Sciatic nerve (tissue), 2 donors: ENCODE data around the gene SAP25. TPM values are rescaled to one million over a fixed set of nuclear protein-coding genes. Genes with fewer than 3 reads are reported as not detected.

Experiments
- ATAC-seq: fragments of 200-7000 bp; cut with Tn5 transposase; one replicate; pipeline ENCODE4 v1.9.1; 2020; ENCODE audit warnings: mild to moderate bottlenecking, moderate library complexity
- DNase-seq: peaks from one replicate; pipeline ENCODE4 v3.0.0-alpha.2; 2020; ENCODE audit warnings: low spot score
- intact Hi-C: fragments of 100-400 bp; cut with DNase I; formaldehyde crosslinking; loops from one replicate; pipeline ENCODE4 v1.14.2; 2022
- total RNA-seq: library from RNA; stranded (reverse); fragmentation: NEBNext Ultra II Directional; extraction: Animal tissue kit (Norgen Biotek cat#: 25700); gene quantifications from one replicate; pipeline ENCODE4 v1.2.1, GENCODE V29; 2021
- donor health status: DM: no; HTN: no; CAD: no.
- donor health status: DM: no; HTN: no; CAD: no.

Gene SAP25
- total RNA-seq, 1 donor from 2014 or later = 13.6 TPM

DNA sequence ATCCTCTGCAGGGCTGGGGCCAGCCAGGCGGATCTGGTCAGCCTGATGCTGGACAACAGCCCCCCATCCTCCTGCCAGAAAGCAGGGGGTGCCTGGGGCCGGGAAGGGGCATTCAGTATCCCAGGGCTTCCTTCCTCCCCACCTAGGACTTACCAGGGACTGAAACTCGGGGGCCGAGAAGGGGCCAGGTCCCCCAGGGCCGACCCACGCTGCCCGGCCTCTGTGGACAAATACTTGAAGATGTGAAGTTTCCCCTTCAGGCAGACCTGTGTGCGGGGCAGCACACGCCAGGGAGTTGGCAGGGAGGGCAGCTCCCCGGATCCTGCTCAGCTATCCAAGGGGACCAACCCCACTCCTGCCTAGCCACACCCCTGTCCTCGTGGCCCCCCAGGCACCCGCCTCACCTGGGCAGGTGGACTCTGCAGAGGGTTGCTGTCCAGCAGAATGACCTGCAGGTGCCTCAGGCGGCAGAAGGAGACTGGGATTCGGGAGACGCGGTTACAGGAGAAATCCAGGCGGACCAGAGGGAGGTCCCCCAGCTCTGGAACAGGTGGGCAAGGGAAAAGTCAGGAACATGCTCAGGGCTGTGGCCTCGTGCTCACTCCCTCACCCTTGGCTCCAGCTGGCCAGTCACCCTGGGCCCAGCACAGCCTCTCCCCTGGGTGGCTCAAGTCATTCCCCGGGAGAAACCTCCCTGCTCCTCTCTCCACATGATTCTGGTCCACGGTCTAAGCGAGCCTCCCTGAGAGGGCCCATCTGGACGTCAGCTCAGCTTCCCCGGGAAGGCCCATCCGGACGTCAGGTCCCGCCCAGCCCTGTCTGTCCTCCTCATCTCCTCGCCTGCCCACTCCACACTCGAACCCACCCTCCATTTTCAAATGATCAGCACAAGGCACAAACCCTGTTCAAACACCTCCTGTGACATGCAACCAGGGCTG lies 4.8 kb upstream of the SAP25 start:
- intact Hi-C loops = no loop called here
- DNase-seq (no peak), ATAC-seq (no peak)

DNA sequence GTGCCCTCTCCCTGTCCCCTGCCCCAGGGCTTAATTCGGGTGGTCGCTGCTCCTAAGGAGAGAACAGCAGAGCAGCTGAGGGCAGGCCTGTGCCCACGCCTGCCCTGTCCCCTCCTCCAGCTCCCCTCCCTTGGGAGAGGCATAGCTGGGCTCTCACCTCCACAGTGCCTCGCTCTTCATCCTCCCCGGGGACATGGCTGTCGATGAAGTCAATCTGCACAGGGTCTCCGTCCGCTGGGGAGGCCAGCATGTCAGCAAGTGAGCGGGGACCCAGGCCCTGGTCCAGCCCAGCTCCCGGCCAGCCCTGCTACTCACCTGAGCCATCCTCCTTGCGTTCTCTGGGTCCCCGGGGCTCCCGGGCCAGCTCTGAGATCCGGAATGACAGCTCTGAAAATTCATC lies 3.8 kb upstream of the SAP25 start:
- ATAC-seq (no peak), DNase-seq (no peak)
- intact Hi-C loops = no loop called here

DNA sequence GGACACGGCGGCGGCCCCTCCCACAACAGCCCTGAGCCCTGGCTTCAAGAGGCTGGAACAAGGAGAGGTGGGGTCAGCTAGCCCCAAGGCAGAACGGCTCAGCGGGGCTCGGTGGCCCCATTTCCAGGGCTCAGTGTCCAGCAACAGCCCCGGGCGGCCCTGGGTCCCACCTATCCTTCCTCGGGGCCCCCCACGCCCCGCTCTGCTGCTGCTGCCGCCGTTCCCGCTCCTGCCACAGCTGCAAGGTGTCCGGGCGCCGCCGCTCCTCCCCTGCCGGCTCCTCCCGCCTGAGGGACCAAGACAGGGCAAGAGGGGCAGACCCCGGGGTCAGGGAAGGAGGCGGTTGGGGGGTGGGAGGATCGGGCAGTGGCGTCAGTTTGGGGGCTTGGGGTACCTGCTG lies 3.4 kb upstream of the SAP25 start:
- DNase-seq (no peak), ATAC-seq (no peak)
- intact Hi-C loops = no loop called here

DNA sequence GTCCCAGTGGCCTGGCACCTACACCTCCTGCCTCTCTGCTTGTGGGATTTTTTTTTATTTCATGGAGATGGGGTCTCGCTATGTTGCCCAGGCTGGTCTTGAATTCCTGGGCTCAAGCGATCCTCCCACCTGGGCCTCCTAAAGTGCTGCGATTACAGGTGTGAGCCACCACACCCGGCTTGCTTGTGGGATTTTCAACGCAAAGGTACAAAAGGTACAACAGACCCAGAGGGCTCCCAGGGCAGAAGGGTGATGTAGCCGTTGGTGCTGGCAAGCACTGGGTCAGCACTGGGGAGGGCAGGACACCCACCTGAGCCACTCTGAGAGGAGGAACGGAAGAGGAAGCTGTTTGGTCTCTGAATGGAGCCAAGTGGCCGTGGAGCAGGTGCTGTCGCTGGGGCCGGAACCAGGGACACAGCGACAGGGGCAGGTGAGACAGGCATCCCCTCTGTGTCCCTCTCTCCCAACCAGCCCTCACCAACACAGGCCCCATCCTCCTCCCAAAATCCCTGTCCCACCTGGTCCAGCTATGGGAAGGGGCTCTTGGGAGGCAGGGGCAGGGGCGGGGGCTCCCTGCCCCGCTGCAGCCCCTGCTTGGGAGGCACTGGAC lies 2.8 kb upstream of the SAP25 start:
- no peak for ATAC-seq
- intact Hi-C loops = no loop called here
- no peak for DNase-seq

DNA sequence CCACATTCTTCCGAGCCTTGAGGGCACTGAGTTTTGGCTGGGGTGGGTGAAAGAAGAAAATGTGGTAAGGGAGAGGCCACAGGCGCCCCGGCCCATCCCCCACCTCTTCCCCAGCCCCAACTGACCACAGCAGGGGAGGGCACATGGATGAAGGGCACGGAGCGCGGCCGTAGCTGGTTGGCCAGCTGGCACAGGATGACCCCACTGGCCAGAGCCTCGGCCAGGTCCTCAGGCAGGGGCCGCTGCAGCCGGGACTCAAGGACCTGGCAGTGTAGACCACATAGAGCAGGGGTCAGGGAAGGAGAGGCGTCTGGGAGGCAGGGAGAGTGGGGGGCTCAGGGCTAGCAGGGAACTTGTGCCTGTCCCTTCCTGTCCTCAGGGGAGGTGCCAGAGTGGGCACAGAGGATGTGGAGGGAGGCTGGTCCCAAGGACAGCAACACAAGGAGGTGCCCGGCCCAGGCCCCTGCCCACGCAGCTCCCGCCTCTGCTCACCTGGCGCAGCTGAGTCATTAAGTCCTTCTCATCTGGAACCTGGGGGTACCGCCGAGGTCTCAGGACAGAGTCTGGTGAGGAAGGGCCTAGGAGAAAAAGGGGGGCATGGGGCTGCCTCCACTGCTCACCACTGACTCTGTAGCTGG lies 2.2 kb upstream of the SAP25 start:
- ATAC-seq (no peak), DNase-seq (no peak)

DNA sequence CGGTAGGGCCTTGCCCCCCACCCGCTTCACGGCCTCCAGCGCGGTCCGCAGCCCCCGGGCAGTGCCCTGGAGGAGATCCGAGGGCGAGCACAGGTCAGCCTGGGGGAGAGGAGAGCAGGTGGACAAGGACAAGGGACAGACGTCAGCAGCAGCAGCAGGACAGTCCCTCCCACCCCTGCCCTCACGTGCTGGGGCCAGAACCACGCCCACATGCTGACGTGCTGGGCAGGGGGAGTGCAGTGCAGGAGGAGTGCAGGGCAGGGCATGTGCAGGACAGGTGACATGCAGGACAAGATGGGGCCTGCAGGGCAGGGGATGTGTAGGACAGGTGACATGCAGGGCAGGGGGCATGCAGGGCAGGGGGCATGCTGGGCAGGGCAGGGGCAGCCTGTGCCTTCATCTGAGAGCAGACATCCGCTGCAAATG lies 1.5 kb upstream of the SAP25 start:
- intact Hi-C loops = no loop called here

More for the DNA sequence above, 2.2 kb upstream of the SAP25 start:
- intact Hi-C loops = no loop called here

DNA sequence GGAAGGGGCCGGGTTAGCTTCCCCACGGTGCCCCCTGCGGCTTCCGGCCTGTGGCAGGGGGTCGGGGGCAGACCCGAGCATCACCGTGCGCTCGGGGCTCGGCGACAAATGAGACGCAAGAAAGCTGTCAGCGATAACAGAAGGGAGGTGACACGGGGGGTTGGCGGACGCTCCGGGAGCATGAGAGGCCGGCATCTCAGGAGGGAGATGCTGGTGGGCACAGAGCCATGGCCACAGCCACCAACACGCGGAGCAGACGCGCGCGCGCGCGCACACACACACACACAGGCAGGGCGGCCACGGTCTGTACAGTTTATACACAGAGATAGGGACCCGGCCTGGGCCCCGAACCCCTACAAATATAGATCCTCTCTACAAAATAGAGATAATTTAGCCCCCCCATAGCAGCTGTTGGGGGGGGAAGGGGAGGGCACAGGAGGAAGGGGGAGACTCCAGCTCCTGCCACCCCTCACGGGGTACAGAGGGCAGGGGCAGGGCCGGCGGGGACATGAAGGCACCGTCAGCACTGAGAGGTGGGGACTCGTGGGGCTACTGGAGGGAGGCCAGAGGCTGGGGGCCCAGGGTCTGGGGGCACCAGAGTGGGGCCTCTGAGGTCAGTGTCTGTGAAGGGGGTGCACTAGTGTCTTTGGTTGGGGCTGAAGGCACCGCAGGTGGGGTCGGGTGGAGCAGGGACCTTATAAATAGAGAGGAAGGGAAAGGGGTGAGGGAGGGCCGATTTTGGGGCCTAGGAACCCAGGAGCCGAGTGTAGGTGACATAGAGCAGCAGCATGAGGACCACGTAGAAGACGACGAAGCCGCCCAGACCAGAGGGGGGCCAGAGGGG lies 884 bp upstream of the SAP25 start:
- intact Hi-C loops = no loop called here

More for the DNA sequence above, 1.5 kb upstream of the SAP25 start:
- no peak for ATAC-seq
- DNase-seq = no peak

DNA sequence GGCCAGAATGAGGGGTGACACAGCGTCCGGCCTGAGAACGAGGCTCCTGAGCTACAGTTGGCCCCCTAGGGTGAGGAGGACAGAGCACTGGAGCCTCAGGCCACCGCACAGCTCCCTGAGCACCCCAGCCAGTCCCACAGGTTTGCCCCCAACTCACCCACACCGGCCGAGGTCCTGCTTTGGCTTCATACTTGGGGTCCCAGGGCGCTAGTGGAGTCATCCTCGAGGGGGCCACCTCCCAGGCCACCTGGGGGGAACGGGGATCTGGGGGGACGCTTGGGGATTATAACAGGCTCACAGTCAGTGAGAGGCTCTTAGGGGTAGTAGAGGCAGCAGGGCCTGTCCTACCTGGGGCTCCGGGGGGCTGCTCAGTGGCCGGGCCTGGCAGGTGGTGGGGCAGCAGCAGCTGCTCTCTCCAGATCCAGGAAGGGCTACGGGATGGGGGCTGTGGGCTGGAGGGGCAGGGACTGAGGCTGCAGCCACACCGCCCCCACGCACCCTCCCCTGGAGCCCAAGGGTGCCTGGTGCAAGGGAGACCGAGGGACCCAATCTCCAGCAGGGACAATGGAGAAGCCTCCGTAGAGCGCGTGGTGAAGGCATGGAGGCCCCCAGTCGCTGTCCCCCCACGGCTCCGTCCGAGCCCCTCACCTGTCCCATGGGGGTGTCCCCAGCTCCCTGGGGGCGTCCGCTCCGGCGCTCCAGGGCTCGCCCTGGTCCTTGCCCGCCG lies 588 bp downstream of the SAP25 start:
- intact Hi-C loops = no loop called here
- DNase-seq = no peak

More for the DNA sequence above, 884 bp upstream of the SAP25 start:
- ATAC-seq (no peak), DNase-seq (no peak)

DNA sequence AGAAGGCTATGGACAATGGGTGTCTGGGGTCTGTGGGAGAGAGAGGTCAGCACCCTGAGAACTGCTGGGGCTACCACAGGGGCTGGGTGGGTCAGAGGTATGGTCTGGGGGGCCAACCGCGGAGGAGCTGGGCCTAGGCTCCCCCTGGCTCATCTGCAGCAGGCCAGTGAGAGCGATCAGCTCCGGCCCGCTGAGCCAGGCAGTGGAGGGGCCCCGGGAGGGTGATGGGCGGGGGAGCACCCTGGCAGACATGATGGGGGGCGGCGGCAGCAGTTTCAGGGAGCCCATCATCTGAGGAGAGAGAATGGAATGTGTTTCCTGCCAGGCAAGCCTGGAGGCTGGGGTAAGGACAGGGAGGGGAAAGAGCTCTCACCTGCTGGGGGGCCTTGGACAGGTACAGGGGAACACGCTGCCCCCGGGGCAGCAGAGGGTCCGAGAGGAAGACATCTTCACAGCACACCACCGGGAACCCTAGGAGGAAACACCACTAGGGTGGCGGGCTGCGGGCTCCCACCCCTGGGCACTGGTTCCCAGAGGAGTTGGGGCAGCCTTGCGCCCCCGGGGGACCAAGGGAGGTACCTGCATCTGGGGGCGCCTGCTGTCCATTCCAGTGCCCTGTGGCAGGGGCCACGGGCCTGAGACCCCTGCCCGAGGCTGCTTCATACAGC lies 1.3 kb downstream of the SAP25 start:
- ATAC-seq (no peak), DNase-seq (no peak)
- intact Hi-C loops = no loop called here

More for the DNA sequence above, 588 bp downstream of the SAP25 start:
- no peak for ATAC-seq

DNA sequence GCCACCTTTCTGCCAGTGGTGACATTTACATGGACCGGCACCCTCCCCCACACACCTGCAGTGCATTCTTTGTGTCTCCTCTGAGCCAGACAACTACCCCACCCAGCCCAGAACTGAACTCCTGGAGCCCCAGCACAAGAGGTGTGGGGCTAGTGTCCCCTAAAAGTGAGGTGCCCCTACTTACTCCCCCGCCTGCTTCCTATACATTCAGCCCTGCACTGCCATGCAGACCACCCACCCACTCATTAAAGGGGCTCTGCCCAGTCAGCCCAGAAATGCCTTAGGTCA lies 1.9 kb downstream of the SAP25 start:
- DNase-seq (no peak), ATAC-seq (no peak)
- intact Hi-C loops = no loop called here

DNA sequence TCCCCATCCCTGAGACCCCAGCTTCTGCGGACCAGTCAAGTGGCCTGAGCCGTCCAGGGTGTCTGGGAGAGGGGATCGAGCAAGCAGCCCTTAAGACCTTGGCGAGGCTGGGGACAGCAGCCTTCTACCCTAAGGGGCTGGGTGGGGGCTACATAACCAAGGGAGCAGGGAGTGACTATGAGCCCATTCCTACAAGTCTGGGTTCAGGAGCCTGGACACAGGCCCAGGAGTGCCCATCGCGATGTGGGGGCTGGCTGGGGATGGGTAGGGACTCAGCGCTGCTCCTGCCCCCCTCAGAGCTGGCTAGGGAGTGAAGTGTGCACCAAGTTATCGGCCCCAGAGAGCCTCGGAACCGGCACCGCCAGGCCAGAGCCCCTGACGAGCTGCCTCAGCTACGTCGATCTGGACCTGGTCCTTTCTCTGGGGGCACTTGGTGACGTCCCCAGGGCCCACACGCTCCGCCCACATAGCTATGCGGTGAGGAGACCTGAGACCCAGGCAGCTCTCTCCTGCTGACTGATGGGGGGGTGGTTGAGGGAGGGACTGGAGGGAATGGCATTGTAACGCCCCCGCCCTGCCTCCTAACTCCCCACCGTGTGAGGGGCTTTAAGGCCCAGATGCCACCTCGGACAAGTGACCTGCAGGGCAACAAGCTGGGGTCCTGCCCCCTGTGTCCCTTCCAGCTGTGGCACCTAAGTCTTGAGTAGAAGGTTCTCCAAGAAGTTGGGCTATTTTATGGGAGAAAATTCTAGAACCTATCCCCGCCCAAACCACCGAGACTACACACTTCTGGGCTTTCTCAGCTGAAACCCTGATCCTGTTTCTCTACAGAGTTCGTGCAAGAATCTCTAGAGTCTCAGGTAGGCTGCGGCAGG lies 2.5 kb downstream of the SAP25 start:
- no peak for DNase-seq
- intact Hi-C loops = no loop called here
- ATAC-seq = no peak

DNA sequence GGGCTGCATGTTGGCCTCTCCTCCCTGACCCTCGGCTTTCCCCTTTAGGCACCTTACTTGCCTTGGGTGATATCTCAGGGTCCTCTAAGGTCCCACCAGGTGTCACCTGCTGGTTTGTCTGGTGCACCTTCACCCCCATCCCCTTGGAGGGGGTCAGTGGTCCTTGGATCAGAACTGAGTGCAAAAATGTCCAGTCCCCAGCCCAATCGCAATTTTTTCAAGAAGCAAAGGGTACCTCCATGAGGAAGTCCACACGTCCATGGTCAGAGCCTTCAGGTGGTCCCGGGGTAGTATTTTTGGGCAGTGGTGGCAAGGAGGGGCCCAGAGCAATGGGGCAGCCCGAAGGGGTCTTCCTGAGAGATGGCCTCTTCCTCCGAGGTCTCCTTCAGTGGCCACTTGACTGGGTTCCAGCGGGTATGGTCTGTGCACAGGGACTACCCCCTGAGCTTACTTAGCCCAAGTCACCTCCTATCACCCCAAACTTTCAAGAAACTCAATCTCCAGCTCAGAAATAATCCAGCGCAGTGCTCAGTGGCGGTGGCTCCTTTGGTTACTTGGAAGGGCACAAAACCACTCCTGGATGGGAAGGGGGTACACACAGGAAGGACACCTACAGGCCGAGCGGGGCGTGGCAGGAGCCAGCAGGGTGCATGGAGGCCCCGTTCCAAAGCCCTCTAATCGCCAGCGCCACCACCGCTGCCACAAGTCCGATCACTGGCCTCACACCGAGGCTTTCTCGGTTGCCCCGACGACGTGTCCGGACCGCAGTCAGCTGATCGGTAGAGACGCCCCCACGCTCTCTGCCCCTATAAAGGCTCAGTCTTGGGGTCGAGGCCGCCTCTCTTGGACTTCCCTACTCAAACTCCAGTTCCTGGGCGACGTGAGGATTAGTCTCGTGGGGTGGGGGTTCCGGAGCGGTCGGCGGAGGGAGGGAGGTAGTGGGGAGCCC lies 4.5 kb downstream of the SAP25 start:
- ATAC-seq = peak; percentile 53
- intact Hi-C loops = no loop called here
- DNase-seq = peak; percentile 79

DNA sequence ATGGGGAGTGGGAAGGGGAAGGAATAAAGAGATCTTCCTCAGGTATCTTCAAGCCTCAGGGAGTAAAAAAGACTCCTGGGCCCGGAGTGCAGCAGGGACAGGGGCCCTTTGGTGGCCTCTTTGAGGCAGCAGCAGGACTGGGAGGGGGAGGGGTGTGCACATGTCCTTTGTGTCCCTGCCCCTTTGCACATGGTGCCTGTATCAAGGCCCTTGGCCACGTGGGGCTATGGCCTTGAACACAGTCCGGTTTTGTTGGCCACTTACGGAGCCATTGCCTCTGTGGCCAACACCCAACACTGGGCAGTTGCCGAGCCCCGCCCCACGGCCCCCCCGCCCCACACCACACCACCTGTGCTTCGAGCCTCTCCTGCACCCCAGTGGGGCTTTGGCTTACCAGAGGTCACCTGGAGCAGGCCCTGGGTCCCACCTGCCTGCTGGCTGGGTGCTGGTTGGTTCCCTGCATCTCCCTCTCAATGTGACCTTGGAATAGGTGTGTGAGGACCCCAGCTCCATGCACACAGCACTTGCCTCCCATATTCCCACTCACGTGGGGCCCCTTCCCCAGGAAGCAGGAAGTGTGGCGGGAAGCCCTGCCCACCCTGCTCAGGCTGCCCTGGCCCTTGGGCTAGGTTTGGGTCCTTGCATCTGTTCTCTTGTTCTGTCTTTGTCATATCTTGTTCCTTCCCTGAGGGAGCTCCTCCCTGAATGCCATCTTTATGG lies 5.4 kb downstream of the SAP25 start:
- ATAC-seq (no peak), DNase-seq (no peak)
- intact Hi-C loops = no loop called here

DNA sequence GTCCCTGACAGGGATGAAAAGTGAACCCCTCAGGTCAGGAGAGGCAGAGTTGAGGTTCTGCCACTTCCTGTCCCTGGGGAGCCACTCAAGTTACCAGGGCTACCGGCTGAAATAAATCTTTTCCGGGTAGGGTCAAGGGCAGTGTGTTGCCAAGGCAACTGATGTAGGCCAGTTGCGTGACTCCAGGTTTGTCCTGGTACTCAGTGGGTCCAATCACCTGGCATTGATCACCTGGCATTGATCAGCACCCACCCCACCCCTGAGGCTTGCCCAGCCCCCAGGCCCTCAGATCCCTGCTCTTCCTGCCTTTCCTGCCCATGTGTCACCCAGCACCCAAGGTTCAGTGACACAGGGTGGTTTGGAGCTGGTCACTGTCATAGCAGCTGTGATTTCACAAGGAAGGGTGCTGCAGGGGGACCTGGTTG lies 5.9 kb downstream of the SAP25 start:
- ATAC-seq = no peak
- intact Hi-C loops = no loop called here
- no peak for DNase-seq

DNA sequence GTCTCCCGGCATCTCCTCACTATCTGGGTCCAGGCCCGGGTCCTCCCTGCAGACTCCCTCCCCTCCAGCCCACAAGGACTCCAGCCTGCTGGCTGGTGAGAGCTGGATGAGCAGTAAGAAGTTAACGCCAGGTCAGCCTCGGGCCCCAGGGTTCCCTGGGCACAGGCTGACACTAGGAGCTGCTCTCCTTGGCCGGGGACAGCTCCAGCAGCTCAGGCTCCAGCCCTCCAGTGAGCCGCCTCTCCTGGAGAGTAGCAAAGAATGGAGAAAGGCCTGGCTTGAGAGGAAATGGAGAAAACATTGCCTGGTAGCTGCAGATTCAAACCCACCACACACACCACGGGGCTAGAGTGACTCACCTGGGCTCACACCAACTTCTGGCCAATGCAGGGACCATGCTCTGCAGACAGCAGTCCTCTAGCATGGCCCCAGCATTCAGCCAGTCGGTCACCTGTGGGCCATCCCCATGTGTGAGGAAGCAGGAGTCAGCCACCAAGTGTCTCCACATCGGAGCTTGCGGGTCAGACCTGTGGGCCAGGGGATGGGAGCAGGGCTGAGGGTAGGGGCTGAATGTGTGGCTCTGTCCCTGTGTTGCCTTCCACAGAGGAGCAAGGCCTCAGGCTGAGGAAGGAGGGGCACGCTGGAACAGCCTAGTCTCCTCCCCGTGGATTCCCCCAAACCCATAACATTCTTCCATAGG lies 6.5 kb downstream of the SAP25 start:
- ATAC-seq (no peak), DNase-seq (no peak)
- intact Hi-C loops = no loop called here
